GM19193 (cell line): ENCODE measurements around the gene TRAM2.

Experiments used
- POLR2A ChIP-seq: IDR thresholded peaks from 4 replicates; pipeline ENCODE4 v1.6.1; 2011; ENCODE audit not compliant: insufficient read depth, insufficient read length; ENCODE audit errors: extremely low read depth

Gene TRAM2

GRCh38 chr6:52598123-52598823 is 21.4 kb upstream of the TRAM2 start:
- TF ChIP-seq POLR2A: no peak

GRCh38 chr6:52597738-52598122 is 20.9 kb upstream of the TRAM2 start:
- no peak for TF ChIP-seq POLR2A

- TF ChIP-seq POLR2A: no peak
These were observed 19.6 kb upstream of the TRAM2 start for GRCh38 chr6:52596371-52597028.

DNA sequence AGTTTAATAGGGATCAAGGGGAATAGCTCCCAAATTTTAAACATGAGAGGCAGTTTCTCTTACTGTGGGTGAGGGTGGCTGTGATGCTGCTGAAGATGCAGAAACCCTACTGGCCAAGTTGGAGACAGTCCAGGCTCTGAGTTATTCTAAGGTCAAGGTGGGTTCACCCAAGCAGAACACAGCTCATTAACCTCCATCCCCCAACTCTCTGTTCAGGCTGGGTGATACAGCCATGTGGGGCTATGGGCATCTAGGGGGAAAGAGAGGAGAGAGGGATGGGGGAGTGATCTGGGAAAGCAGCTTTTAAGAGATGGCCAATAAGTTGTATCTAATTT is 18.9 kb upstream of the TRAM2 start:
- no peak for TF ChIP-seq POLR2A

DNA sequence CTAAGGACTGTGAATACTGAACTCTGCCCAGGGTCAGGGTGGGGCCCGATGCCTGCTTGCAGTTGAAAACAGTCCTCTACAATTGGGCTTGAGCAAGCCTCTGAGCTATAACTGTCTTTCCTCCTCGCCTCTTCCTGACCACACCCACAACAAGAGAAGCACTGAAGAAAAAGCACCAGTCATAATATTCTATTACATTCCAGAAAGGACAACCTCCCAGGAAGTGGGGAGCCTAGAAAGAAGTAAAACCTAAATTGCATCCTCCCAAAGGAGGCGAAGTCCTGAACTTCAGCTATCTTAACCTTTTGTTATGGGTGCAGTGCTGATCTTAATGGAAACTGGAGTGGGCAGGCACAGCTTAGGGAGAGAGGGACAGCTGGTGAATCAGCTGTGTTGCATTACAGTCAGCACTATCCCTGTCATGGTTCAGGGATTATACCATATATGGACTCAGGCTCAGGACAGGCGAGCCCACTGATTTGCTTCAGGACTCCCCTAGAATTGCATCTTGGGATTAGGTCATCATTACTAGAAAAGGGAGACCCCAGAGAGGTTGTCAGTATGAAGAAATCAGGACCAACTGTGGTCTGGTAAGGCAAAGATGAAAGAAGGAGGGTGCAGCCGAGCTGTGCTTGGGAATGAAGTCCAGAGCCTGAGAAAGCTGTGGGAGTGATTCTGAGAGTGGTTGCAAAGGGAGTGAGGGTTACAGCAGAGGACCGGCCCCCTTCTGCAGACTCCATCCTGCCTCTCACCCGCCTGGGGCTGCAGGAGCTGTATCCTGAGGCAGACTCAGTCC is 18.3 kb upstream of the TRAM2 start:
- no peak for TF ChIP-seq POLR2A

DNA sequence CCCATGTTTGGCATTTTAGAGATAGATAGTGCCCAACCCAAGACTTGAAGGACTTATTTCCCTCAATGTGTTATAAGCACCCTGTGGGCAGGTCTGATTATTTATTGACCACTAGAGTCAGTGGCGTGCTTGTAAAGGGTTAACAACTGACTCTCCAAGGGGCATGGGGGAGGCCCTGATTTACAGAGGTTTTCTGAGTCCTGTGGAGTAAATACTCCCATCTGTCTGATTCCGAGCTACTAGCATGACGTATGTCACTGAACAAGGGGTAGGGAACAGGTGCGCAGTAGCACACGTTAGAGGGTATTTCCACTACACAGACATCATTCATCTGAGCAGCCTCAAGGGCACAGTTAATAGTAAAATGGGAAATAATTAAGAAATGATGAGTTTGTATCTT is 17.4 kb upstream of the TRAM2 start:
- no peak for TF ChIP-seq POLR2A

GRCh38 chr6:52591832-52592231 is 15.0 kb upstream of the TRAM2 start:
- TF ChIP-seq POLR2A: no peak

DNA sequence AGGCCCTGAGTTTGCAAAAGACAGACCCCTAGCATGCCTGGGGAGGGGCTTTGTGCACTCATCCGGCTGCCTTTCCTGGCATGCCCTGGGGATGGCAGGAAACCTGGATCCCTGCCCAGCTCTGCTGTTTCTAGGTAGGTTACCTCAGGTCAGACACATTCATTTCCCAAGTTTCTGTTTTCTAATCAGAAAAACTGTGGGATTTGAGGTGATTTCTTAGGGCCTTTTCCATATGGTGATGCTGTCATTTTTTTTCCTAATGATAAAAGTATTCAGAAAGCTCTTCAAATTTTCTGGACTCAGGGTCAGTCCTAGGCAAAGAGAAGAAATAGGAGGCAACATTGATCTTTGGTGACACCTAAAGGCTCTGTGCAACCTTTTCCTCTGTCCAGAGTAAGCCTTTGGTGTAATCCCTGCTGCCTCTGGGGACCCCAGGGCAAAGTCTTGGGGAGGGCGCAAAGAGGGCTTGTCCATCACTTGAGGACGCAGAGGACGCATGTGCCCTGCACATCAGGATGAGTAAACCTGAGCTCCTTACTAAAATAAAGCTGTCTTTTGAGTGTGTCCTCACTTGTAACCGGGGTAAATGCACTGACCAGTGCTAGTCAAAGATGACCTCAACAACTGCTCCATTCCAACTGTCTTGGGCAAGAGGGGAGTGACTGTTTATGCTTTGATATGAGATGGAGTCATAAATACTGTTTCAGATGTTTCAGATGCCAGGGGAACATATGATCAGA is 13.5 kb upstream of the TRAM2 start:
- no peak for TF ChIP-seq POLR2A

- TF ChIP-seq POLR2A: no peak
These were observed 11.8 kb upstream of the TRAM2 start for GRCh38 chr6:52588710-52589091.

DNA sequence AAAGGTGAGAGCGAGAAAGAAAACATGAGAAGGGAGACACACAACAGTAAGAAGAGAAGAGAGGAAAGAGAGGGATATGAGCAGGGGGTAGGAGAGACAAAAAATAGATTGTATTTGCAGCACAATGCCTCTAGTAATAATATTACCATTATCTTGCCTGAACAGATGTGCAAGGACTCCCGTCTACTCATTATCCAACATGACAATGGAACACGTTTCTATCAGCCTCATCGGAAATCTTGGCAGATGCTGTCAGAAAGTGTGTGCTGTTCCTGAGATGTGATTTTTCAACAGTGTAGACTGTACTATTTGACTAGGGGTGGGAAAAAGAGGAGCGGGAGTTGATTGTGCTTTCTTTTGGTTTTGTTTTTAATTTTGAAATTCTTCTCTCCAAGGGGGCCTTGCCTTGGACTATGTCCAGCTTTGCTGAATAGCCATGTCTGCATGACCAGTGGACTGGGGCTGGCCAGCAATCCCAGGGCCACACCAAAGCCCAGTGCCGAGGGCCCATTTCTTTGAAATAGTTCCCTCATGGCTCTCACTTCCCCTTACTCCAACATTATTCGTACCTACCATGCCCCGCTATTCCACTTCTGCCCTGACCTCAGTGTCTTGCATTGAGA is 11.3 kb upstream of the TRAM2 start:
- TF ChIP-seq POLR2A: no peak

GRCh38 chr6:52587001-52587400 is 10.1 kb upstream of the TRAM2 start:
- TF ChIP-seq POLR2A: no peak

GRCh38 chr6:52584203-52584602 is 7.3 kb upstream of the TRAM2 start:
- TF ChIP-seq POLR2A: no peak

- TF ChIP-seq POLR2A: no peak
These were observed 6.1 kb upstream of the TRAM2 start for GRCh38 chr6:52582996-52583395.

GRCh38 chr6:52582446-52582845 is 5.6 kb upstream of the TRAM2 start:
- TF ChIP-seq POLR2A: no peak

DNA sequence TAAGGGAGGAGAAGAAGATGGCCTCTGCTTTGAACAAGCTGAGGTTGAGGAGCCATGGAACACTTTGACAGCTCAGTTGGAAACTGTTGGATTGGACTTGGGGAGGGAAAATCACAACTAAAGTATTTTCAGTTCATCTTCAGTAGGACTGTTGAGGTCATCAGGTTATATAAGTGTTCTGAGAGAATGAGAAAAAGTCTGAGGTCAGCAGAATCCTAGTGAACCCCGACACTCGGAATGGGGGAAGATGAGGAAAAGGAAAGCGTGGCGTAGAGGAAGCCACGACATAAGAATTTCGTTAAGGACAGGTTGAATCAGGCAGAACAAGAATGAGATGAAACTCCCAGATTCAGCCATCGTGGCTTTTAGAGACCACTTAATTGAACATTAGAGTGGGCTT is 4.0 kb upstream of the TRAM2 start:
- TF ChIP-seq POLR2A: no peak
